Left lung (tissue), 10 donors: ENCODE measurements around the gene WNT11. TPM values are rescaled to one million over a fixed set of nuclear protein-coding genes. Genes with fewer than 3 reads are reported as not detected.

Source experiments
- ATAC-seq: fragments of 200-7000 bp; cut with Tn5 transposase; one replicate; pipeline ENCODE4 v1.9.1; 2020; ENCODE audit warnings: moderate library complexity
- DNase-seq, 4 donors: peaks; one replicate each; pipeline ENCODE4 v3.0.0-alpha.2; 2013 to 2020
- H3K27ac ChIP-seq, 2 donors: fragments of 200-600 bp; sonication (generic) in 1 of 2; one replicate each; pipeline versions ENCODE4 v1.5.0 to v1.8.0; 2020 to 2021
- H3K27me3 ChIP-seq, 2 donors: fragments of 200-600 bp; sonication (generic) in 1 of 2; one replicate each; pipeline versions ENCODE4 v1.5.0 to v1.8.0; 2020 to 2021
- H3K36me3 ChIP-seq, 2 donors: fragments of 200-600 bp; sonication (generic) in 1 of 2; one replicate each; pipeline versions ENCODE4 v1.5.0 to v1.8.0; 2020 to 2021
- H3K4me1 ChIP-seq, 2 donors: fragments of 200-600 bp; one replicate each; pipeline ENCODE4 v1.8.0; 2021
- H3K4me3 ChIP-seq, 2 donors: fragments of 200-600 bp; sonication (generic) in 1 of 2; one replicate each; pipeline versions ENCODE4 v1.5.0 to v1.8.0; 2020 to 2021; ENCODE audit warnings: mild to moderate bottlenecking in 1 of 2
- H3K9me3 ChIP-seq, 2 donors: fragments of 200-600 bp; sonication (generic) in 1 of 2; one replicate each; pipeline versions ENCODE4 v1.5.0 to v1.8.0; 2020 to 2021
- intact Hi-C, 2 donors: fragments of 100-400 bp; cut with DNase I; formaldehyde crosslinking; loops; one replicate each; pipeline versions ENCODE4 v1.11.2 to v1.14.2; 2022
- polyA plus RNA-seq, 6 donors: library from polyadenylated mRNA; unstranded; fragments of 120-200 nt; gene quantifications; one replicate each; pipeline ENCODE4 v1.2.1, GENCODE V29; 2013; ENCODE audit not compliant: insufficient read length in 6 of 6
- total RNA-seq, 2 donors: library from RNA; stranded (reverse); fragmentation: NEBNext Ultra II Directional; extraction: Animal tissue kit (Norgen Biotek cat#: 25700); gene quantifications; one replicate each; pipeline ENCODE4 v1.2.1, GENCODE V29; 2021
- TF ChIP-seq, protein P1 (sequence below), 2 donors: fragments of 200-600 bp; sonication (generic) in 1 of 2; IDR thresholded peaks; one replicate each; pipeline versions ENCODE4 v1.5.0 to v1.8.0; 2021; ENCODE audit warnings: antibody characterized with exemption in 2 of 2
- donor health status: DM: no; HTN: yes; CAD: no.
- donor health status: DM: no; HTN: no; CAD: no.

The WNT11 gene
- total and polyA plus RNA-seq, 8 donors: 1.3 to 64.0 (median 54.3) TPM

DNA sequence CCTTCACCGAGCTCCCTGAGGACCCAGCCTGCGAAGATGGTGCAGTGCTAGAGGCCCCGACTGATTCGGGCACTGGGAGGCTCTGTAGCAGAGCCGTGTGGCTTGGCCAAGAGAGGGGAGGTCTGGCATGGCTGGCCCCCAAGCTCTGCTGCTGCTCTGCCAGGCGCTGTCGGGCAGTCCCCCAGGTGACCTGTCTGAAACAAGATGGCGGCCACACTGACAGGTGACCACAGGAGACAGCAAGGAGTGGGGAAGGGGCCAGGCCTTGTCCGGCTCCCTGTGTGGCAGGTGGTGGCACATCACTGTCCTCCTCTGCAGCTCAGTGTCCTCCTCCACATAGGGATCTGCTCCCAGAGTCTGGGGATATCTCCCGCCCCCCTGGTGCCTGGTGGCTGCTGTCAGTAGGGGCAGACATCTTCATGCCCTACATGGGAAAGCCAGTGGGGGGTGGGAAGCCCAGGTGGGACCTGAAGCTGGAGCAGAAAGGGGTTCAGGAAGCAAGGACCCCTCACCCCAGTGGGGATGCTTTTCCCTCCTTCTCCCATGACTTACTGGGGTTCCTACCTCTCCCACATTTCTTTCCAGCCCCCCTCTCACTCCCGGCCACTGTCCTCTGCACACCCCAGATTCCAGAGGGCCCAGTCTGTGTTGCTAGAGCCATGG is 40.1 kb upstream of the WNT11 start:
- no peaks in the 10 kb centered on the region for H3K27me3 ChIP-seq
- no peaks in the 10 kb centered on the region for H3K36me3 ChIP-seq
- H3K4me3 ChIP-seq: no peak overlapping the region
- H3K9me3 ChIP-seq: peaks cover 0 to 5% of the 10 kb centered on the region in 2 donors
- peaks cover 0 to 6% of the 10 kb centered on the region in 2 donors for H3K4me1 ChIP-seq
- no peak overlapping the region for H3K27ac ChIP-seq
- ATAC-seq (no peak), DNase-seq (peak in 1 of 4 donors; percentile 77)
- intact Hi-C loops: no loop called here
- TF ChIP-seq, protein P1, sequence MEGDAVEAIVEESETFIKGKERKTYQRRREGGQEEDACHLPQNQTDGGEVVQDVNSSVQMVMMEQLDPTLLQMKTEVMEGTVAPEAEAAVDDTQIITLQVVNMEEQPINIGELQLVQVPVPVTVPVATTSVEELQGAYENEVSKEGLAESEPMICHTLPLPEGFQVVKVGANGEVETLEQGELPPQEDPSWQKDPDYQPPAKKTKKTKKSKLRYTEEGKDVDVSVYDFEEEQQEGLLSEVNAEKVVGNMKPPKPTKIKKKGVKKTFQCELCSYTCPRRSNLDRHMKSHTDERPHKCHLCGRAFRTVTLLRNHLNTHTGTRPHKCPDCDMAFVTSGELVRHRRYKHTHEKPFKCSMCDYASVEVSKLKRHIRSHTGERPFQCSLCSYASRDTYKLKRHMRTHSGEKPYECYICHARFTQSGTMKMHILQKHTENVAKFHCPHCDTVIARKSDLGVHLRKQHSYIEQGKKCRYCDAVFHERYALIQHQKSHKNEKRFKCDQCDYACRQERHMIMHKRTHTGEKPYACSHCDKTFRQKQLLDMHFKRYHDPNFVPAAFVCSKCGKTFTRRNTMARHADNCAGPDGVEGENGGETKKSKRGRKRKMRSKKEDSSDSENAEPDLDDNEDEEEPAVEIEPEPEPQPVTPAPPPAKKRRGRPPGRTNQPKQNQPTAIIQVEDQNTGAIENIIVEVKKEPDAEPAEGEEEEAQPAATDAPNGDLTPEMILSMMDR (IDR thresholded peaks at IDR 0.05): no peak

DNA sequence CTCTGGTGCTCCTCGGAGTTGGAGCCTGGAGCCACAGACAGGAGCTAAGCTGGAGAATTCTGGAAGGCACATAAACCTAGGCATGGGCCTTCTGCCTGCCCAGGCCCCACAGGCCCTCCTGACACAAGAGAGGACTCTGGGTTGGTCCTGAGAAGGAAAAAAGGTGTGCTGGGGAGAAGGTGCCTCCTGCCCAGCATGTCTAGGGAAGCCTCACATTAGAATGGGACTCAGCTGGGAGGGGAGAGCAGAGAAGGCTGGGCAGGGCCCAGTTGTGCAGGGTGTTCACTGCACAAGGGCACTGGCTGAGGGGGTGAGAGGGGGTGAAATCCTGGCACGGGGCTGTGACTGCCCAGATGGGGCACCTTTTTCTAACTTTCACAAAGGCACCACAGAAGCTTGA is 39.4 kb upstream of the WNT11 start:
- TF ChIP-seq, protein P1 (IDR thresholded peaks at IDR 0.05): no peak
- Histone ChIP-seq H3K4me1 (no peaks in the 10 kb centered on the region), H3K9me3 (peaks cover 0 to 5% of the 10 kb centered on the region in 2 donors), H3K36me3 (no peaks in the 10 kb centered on the region), H3K27ac (no peak overlapping the region), H3K4me3 (no peak overlapping the region), H3K27me3 (no peaks in the 10 kb centered on the region)
- intact Hi-C loops: no loop called here
- no peak for ATAC-seq
- DNase-seq: peak in 1 of 4 donors; percentile 41

DNA sequence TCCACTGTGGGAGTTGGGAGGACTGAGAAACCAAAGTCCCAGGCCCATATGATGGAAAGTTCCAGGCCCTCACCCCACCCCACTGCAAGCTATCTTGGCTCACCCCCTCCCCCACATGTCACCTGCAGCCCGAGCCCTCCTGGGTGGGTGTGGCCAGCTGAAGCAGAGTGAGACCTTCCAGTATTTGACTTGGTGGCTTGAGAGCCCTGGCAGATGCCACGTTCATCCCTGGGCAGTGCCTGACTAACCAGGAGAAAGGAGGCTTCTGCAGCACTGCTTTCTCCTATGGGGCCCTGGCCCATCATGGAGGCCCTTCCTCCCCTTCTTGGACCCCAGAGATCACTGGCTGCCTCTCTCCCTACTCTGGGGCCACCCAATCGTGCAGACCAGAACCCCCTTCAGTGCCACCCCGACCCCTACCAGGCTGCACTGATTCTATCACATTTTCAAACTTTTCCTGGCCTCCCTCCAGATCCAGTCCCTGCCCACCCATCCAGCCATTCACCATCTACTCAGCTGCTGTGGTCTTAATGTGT is 38.1 kb upstream of the WNT11 start:
- no peak overlapping the region for H3K4me3 ChIP-seq
- intact Hi-C loops: no loop called here
- H3K4me1 ChIP-seq: no peaks in the 10 kb centered on the region
- ATAC-seq (no peak), DNase-seq (no peak)
- H3K9me3 ChIP-seq: no peaks in the 10 kb centered on the region
- no peaks in the 10 kb centered on the region for H3K27me3 ChIP-seq
- no peaks in the 10 kb centered on the region for H3K36me3 ChIP-seq
- TF ChIP-seq, protein P1 (IDR thresholded peaks at IDR 0.05): no peak
- no peak overlapping the region for H3K27ac ChIP-seq

DNA sequence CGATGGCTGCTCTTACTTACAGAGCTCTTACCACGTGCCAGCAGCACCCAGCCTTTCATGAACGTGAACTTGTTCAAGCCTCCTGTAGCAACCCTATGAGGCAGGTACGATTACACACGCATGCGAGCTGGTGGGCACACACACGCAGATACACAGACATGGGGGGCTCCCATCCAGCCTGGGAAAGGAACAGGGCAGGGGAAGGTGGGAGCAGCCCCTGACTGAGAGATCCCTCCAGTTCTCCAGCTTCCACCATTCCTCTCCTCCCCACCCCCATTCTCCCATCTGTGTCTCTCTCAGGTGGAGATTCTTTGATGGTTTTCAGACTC is 37.6 kb upstream of the WNT11 start:
- no peaks in the 10 kb centered on the region for H3K36me3 ChIP-seq
- H3K27ac ChIP-seq: no peak overlapping the region
- H3K9me3 ChIP-seq: no peaks in the 10 kb centered on the region
- H3K27me3 ChIP-seq: no peaks in the 10 kb centered on the region
- intact Hi-C loops: no loop called here
- ATAC-seq (no peak), DNase-seq (peak in 1 of 4 donors; percentile 34)
- H3K4me3 ChIP-seq: no peak overlapping the region
- H3K4me1 ChIP-seq: no peaks in the 10 kb centered on the region
- TF ChIP-seq, protein P1 (IDR thresholded peaks at IDR 0.05): no peak

DNA sequence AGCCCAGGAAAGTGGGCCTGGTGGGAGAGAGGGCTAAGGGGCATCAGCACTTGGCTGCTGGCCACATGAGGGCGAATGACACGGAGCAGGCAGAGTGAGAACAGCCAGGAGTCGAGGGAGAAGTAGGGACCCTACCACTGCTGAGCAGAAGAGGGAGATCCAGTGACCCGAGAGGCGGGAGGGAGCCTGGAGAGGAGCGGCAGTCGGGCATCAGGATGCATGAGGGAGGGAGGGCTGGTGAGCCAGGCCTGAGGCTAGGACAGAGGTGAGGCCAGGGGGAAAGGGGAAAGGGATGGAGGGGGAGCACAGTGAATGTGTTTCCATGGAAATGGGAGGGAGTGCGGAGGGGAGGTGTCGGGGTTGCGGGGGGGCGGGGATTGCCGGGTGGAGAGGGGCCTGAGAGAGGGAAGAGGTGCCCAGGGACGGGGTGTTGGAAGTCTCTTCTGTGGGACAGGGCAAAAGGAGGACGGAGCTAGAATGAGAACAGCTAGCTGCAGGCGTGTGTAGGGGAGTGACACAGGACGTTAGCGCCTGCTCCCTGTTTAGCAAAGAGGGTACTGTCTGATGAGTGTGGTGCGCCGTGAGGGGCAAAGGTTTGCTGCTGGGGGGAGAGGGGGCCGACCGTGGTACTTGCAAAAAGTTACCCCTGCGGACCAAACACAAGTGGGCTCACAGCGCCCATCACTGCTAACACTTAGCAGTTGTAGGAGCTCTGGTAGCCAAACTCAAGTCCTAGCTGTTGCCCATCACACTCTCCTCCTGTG is 37.1 kb upstream of the WNT11 start:
- TF ChIP-seq, protein P1 (IDR thresholded peaks at IDR 0.05): no peak
- Histone ChIP-seq H3K36me3 (no peaks in the 10 kb centered on the region), H3K9me3 (no peaks in the 10 kb centered on the region), H3K27me3 (no peaks in the 10 kb centered on the region), H3K4me3 (no peak overlapping the region), H3K4me1 (no peaks in the 10 kb centered on the region), H3K27ac (no peak overlapping the region)
- ATAC-seq (no peak), DNase-seq (peak in 1 of 4 donors; percentile 36)
- intact Hi-C loops: no loop called here
